HG03066 (cell line): ENCODE data around the gene PTPRU.
"Not testable (repeated sequence)": the region's sequence is repeated elsewhere in the genome, so short reads cannot be mapped to it uniquely, and the experiment has no call there.

Experiments used
- ATAC-seq: cut with Tn5 transposase; IDR thresholded peaks from one replicate; pipeline ENCODE4 v1.9.1; 2021; ENCODE audit warnings: low read depth; ENCODE audit not compliant: unreplicated experiment

The PTPRU gene

DNA sequence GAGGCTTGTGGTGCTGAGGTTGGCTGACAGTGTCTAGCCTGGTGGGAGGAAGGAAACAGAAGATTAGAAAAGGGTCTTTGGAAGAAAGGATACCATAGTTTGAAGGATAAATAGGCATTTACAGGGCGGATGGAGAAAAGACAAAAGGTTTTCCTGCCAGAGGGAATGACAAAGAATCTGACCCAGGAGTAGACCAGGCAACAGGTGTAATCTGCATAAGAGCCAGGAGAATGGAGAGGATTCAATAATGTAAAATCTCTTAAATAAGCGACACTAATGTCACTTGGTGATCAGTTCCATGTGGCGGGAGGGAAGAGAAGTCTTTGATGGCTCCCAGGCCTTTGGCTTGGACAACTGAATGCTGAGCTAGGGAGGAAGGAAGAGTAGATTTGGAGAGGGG lies 15.0 kb upstream of the PTPRU start:
- no peak for ATAC-seq

DNA sequence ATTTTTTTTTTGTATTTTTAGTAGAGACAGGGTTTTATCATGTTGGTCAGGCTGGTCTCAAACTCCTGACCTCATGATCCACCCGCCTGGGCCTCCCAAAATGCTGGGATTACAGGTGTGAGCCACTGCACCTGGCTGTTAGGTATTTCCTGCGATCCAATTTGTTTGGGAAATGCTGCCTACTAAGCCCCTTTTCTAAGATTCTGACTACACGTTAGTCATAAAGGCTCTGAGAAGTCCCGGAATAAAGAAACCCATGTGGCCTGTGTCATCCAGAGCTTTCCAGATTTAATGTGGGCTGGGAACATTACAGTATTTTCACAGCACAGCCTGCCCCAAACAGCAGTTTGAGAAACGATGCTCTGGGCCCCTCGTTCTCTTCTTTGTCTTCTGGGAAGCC lies 14.1 kb upstream of the PTPRU start:
- not testable (repeated sequence) for ATAC-seq

DNA sequence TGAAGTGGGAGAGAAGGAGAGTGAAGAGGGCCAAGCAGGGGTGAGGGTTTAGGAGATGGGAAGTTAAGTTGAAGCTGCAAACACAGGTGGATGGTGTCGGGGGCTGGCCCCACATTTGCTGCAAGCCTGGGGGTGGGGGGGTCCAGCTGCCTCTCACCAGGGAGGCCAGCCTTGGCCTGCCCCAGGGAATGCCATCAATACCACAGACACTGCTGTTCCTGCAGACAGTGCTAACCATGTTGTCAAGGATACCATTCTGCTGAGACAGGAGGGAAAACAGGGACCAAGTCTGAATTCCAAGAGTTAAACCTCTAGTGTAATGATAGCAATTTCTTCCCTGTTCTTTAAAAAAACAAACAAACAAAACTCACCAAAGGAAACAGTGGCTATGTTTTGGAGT lies 13.6 kb upstream of the PTPRU start:
- ATAC-seq = no peak

DNA sequence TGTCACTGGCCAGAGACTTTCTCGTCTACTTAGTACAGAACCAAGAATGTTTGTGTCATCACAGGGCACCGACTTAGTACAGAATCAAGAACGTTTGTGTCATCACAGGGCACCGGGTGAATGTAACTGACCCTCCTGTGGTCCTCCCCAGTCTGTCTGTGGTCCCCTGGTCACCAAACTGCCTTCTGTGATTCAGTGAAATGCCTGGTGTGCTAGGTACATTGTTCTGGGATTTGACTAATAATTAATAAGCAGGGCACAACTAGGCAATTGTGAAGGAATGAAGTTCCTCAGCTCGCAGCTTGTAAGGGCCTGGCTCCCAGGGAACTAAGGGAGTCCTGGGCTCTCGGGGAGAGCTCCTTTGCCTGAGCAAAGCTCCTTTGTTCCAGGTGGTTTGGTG lies 12.8 kb upstream of the PTPRU start:
- ATAC-seq = no peak

DNA sequence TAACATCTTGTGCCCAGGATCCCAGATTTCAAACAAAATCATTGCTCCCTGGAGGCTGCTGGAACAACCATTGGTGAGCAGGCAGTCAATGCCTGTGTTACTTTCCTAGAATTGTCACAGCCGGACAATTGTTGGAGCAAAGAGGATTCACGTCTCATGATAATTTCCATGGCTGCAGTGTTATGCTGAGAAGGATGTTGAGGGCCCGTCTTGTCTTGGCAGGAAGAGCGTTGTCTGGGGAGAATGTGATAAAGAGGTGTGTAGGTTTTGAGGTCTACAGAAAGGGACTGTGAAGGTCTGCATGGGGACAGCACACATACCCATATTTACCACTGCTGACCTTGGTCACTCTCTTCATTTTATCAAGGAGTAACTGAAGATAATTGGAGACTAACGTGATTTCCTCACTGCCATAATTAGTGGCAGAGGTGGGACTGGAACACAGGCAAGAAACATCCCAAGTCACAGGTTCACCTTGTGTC lies 11.9 kb upstream of the PTPRU start:
- ATAC-seq = no peak

DNA sequence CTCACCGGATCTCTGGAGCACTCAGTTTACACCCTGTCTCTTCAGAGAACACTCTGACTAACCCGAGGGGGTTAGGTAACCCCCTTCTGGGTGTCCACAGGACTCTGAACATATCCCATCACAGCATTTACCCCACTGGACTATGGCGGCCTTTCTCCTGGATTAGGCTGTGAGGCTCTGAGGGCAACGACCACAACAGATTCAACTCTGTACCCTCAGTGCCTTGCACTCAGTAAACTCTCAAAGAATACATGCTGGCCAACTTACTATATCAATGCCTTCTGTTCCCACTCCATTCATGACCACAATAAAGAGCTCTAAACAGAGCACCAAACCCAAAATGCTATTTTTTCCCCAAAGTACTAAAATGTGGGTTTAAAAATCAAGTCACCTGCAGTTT lies 11.0 kb upstream of the PTPRU start:
- ATAC-seq = no peak

DNA sequence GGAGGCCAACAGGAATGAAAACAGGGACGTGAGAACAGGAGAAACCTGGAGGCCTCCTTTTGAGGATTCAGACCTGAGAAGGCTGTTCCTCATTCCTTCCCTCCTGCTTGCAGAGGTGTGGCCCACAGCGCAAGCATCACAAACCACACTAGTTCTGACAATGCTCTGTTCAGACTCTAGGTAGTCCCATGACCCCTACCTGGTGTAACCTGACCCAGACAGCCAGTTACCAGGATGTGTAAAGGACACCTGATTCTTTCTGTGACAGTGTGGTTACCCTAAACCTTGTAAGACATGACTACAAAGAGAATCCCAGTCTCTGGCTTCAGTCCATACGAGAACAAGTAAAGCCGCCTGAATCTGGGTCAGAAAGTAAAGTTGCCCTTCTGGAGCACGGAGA lies 8.8 kb upstream of the PTPRU start:
- ATAC-seq = no peak

DNA sequence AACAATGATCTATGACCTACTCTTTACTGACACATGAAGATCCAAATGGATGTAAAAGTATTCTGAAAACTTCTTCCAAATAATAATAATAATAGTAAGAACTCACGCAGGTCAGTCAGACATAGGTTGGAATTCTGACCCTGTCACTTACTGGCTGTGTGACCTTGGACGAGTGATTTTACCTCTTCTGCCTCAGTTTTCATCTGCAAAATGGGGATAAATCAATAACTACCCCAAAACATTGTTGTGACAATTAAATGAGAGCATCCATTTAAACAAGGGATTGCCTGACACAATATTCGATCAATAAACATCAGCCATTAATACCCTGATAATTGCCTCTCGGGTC lies 6.1 kb upstream of the PTPRU start:
- ATAC-seq = no peak

DNA sequence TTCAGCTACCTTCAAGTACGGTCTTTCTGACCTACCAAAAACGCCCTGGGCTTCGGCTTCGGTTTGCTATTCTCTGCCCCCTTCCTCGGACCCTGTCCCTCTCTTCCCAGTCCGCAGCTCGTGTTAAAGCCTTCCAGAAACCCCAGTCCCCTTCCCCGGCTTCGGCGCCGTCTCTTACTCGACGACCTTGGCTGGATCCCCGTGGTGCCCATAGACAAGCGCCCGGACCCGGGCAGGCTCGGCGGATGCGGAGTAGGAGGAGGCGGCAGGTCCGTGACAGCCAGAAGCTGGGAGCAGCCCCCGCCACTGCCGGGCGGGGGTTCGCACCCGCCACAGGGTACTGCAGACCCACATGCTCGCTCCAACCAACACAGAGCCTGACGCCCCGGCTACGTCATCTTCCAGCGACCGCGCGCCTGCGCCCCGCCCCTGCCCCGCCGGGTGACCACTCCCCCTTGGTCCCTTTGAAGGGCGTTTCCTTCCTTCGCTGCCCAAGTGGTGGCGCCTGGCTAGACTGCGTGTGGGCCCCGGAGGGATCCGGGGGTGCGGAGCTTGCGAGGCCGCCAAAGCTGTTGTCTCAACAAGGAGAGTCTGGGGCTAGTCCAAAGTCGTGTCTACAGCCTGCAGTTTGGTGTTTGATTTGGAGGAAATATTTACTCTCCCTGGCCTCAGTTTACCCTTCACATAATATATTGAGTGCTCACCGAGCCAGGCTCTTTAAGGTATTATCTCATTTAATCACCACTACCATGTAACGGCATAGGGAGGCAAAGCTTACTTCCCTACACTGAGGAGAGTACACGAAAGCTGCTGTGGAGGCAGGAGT lies 5.6 kb upstream of the PTPRU start, which contains the start of gene MECR:
TSS of gene MECR (minus strand) at position 382 of the 826 bp plus-strand sequence. CDS start at position 354, 28 bp downstream.
- peak; percentile 95 for ATAC-seq

DNA sequence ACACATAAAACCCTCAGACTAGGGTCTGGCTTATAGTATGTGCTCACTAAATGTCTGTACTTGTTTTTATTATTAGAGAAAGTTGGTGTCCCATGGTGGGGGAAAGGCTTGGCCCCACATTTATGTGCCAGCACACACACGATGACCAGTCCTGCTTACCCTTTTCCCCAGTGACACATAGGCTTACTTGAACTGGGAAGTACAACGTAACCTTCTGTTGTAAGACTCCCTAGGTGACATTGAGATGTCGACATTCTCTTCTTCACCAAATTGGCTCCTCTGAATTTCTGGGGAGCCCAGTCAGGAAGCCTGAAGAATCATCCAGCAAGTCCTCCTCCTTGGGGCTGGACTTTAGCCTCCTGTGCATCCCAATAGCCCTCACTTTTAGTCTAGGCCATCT lies 3.9 kb upstream of the PTPRU start:
- no peak for ATAC-seq

DNA sequence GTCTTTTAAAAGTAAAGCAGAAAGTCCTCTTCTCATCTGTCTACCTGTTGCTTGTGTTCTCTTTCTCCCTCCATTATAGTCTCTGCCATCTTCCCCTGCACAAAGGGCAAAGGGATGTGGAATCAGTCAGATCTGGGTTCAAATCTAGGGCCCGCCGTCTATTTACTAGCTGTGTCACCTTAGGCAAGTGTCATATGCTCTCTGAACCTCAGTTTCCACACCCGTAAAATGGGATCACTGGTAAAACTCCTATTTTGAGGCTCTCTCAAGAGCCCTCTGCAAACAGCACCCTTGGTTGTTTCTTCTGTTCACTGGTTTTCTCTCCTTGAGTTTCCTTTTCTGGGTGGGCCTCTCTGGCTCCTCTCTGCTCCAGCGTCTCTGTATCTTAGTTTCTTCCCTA lies 2.6 kb upstream of the PTPRU start:
- ATAC-seq = no peak

DNA sequence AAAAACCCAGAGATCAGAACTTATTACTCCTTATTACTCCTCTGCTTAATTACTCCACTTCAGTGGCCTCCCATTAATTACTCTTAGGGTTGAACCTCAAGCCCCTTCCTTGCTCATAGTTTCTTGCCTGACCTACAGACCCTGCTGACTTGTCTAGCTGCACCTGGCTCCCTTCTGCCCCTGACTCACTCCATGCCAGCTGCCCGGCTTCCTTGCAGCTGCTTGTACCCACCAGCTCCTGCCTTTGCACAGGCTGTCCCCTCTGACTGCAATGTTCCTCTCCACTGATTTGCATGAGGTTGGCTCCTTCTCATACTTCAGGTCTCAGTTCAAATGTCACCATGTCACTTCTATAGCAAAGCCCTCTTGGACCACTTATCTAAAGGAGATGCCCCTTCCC lies 1.9 kb upstream of the PTPRU start:
- ATAC-seq = no peak

DNA sequence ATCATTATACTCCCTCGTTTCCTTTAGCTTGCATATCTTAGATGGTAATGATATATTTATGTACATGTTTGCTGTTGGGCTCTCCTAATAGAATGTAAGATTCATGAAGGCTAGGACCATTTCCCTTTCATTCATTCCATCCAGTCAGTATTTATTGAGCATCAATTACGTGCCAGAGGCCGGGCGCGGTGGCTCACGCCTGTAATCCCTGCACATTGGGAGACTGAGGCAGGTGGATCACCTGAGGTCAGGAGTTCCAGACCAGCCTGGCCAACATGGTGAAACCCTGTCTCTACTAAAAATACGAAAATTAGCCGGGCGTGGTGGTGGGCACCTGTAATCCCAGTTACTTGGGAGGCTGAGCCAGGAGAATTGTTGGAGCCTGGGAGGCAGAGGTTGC lies 1.4 kb upstream of the PTPRU start:
- ATAC-seq = not testable (repeated sequence)

DNA sequence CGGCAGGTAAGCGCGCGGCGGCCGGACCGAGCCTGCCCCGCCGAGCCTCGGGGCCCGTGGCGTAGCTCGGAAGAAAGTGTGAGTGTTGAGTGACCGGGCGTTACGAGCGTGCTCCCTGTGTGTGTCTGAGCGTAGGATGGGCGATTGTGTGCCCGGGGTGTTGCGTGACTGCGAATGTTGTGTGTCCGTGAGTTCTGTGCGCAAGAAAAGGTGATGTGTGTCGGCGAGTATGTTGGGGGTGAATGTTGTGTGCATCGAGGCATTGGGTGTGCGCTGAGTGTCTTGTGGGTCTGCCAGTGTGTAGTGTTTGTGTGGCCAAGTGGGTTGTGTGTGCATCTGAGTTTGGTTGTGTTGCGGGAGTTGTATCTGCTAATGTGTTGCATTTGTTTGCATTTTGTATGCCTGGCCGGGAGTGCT lies 398 bp downstream of the PTPRU start:
- no peak for ATAC-seq

DNA sequence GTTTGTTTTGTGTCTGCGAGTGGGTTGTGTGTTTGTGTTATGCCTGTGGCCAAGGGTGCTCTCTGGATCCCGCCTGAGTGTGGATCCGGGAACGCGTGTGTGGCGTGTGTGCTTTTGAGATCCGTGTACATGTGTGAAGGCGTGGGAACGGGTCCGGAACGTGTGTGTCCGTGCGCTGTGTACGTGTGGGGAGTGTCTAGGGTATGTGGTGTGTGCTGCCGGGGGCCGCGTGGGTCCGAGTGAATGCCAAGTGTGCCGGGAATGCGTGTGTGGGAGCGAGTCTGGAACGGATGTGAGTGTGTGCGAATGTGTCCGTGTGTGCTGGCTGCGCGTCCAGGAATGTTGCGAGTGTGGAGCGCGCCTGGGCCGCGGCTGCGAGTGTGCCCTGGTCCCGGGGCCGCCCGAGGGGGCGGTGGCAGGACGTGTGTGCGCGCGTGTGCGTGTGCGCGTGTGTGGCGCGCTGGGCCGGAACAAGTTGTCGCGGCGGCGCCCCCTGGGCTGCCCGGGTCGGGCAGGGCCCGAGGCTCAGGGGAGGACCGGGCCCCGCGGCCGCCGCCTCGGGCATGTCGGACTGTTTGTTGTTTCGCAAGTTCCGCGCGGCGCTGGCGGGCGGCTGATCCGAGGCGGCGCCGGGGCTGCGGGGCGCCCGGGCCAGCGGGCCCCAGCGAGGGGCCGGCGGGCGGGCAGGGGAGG lies 953 bp downstream of the PTPRU start:
- ATAC-seq = no peak

DNA sequence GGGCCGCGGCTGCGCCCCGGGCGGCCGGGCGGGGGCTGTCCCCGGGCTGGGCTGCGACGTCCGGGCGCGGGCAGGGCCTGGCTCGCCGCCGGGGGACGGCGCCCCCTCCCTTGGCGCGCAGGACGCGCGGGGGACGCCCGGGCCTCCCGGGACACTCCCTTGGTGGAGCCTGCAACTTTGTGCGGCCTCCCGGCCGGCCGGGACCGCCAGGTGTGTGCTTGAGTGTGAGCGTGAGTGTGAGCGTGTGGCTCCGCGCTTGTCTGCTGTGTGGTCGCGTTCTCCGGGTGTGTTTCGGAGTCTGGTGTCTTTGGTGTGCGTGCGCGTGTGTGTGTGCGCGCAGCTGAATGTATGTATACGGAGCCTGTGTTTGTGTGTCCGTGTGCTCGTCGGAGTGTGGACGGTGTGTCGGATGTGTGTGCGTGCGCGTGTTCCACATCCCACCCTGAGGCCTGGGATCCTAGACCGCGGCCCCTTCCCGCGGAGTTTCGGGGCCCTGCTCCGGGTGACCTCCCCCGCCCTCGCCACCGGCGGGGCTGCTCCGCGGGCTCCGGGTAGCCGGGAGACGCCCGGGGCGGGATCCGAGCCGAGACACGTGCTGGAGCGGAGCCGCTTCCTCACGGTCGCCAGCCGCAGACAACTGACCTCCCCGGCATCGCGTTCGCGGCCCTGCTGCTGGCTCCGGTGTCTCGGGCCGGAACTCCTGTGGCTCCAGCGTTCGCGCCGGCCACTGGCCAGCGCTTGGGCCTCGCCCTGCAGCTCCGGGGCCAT lies 1.7 kb downstream of the PTPRU start:
- ATAC-seq = no peak

DNA sequence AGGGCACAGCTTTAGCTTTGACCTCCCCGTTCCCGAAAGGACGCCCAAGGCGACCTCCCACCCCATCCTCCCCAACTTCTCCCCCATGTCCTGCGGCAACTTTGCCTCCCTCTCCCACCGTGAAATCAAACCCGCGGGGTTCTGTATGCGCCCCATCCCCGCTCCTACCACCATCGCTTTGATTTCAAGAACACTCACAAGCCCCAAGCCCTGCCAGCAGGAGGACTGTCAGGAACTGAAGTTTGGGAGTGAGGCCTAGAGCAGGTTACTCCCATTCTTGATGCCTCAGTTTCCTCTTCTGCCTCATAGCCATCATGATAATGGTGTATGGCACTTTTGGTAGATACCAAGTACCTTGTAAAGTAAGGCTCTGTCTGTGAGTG lies 2.3 kb downstream of the PTPRU start:
- ATAC-seq = no peak

DNA sequence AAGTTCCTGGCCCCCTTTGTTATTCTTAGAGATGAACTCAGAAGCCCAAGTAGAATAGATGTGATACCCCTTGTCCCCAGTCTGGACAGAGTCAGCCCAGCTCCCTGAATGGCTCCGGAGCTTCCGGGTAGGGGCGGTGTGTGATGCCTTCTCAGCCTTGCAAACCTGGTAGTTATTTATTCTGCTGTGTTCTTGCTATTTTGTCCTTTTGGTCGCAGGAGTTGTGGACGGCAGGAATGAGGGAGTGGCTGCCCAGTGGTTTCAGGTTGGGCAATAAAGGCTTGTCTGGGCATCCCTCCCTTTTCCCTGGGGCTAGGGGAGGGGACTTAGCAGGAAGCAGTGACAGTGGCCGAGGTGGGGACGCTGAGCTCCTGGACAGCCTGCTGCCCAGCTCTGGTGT lies 2.8 kb downstream of the PTPRU start:
- no peak for ATAC-seq

DNA sequence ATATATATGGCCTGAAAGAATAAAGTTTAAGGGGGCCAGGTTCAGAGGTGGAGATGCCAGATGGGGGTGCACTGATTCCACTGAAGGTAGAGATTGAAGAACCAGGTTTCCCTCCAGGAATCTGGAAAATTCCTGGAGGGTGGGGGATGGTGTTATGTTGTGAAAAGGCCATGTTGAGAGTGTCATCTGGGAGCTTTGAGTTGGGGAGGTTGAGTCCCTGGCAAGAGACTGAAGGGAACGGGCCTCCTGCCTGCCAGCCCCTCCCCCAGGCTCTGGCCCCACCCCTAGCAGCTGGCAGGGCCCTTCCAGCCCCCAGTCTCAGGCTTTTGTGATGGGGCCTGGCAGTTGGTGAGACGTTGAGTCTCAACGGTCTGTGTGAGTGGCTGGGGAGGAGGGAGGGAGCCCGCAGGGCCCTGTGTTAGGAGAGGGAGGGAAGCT lies 4.1 kb downstream of the PTPRU start:
- ATAC-seq = no peak

DNA sequence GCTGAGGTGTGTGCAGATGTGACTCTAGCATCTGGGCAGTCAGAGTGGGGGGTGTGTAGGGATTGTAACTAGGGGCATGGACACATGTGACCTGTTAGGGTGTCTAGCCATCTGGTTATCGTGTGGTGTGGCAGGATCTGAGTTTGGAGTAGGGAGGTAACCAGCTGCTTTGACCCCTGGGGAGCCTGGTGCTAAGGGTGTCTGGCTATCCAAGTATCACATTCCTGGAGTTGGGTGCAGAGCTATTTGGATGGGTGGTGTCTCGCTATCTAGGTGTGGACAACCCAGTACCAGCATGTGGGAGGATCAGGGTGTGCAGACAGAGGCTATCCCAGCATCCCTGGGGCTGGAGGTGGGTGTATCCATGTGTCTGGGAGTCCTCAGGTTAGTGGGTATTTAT lies 4.7 kb downstream of the PTPRU start:
- ATAC-seq = no peak
